Retinal pigment epithelial cell (primary cell): ENCODE measurements around the gene ANTKMT.

Experiments used
- DNase-seq: peaks from one replicate; pipeline ENCODE4 v3.0.0-alpha.2; 2010; ENCODE audit warnings: low read depth
- H3K4me3 ChIP-seq: 2 replicates; pipeline ENCODE4 v1.5.1; 2011; ENCODE audit warnings: mild to moderate bottlenecking, low read length, control low read depth, moderate library complexity
- CTCF ChIP-seq: conservative IDR thresholded peaks from 2 replicates; pipeline ENCODE4 v1.5.1; 2011; ENCODE audit warnings: low read depth, low read length, control low read depth, inconsistent platforms

ANTKMT gene

GRCh38 chr16:766820-767640, 46.1 kb downstream of the ANTKMT start:
- no peak for DNase-seq
- no peak for TF ChIP-seq CTCF

GRCh38 chr16:767743-768235, 46.8 kb downstream of the ANTKMT start:
- no peak for DNase-seq
- no peak overlapping the region for H3K4me3 ChIP-seq
- no peak for TF ChIP-seq CTCF

More at GRCh38 chr16:766820-767640, 46.1 kb downstream of the ANTKMT start:
- no peak overlapping the region for H3K4me3 ChIP-seq

GRCh38 chr16:768428-768827, 47.5 kb downstream of the ANTKMT start:
- DNase-seq, result no peak
- no peak overlapping the region for H3K4me3 ChIP-seq
- TF ChIP-seq CTCF, result no peak

- TF ChIP-seq CTCF, result no peak
These were observed 48.3 kb downstream of the ANTKMT start for GRCh38 chr16:769184-769784.

GRCh38 chr16:769934-770333, 49.0 kb downstream of the ANTKMT start:
- no peak for TF ChIP-seq CTCF
- no peak overlapping the region for H3K4me3 ChIP-seq
- DNase-seq, result no peak

More at GRCh38 chr16:769184-769784, 48.3 kb downstream of the ANTKMT start:
- DNase-seq, result no peak
- H3K4me3 ChIP-seq, result no peak overlapping the region

- DNase-seq, result no peak
- no peak overlapping the region for H3K4me3 ChIP-seq
- no peak for TF ChIP-seq CTCF
These were observed 49.5 kb downstream of the ANTKMT start for GRCh38 chr16:770411-770810.
